Middle frontal gyrus (tissue), 1 donor: Measurements from ENCODE around the gene SRGAP1.
A peak's percentile ranks its signal among the peaks of the same experiment; 100 is the strongest.

Experiments used
- DNase-seq: peaks from one replicate; pipeline ENCODE4 v3.0.0-alpha.2; 2015; ENCODE audit warnings: low spot score; ENCODE audit errors: extremely low spot score

Gene SRGAP1

GRCh38 chr12:64082866-64083268 lies 238.4 kb downstream of the SRGAP1 start:
- no peak for DNase-seq

- DNase-seq: peak; percentile 64
Measured at GRCh38 chr12:64083285-64084210, 239.0 kb downstream of the SRGAP1 start.

- no peak for DNase-seq
Measured at GRCh38 chr12:64085154-64085553, 240.7 kb downstream of the SRGAP1 start.

GRCh38 chr12:64085996-64086395 lies 241.5 kb downstream of the SRGAP1 start:
- DNase-seq: no peak

- DNase-seq: no peak
Measured at GRCh38 chr12:64086946-64087345, 242.4 kb downstream of the SRGAP1 start.

- DNase-seq: no peak
Measured at GRCh38 chr12:64087761-64088160, 243.3 kb downstream of the SRGAP1 start.

GRCh38 chr12:64088431-64089349 lies 244.2 kb downstream of the SRGAP1 start:
- DNase-seq: no peak

- DNase-seq: no peak
Measured at GRCh38 chr12:64090047-64090446, 245.5 kb downstream of the SRGAP1 start.

- DNase-seq: no peak
Measured at GRCh38 chr12:64091186-64091585, 246.7 kb downstream of the SRGAP1 start.

- DNase-seq: no peak
Measured at GRCh38 chr12:64092507-64093196, 248.2 kb downstream of the SRGAP1 start.

- no peak for DNase-seq
Measured at GRCh38 chr12:64093689-64094088, 249.2 kb downstream of the SRGAP1 start.

GRCh38 chr12:64097366-64098105 lies 253.0 kb downstream of the SRGAP1 start:
- DNase-seq: no peak

- DNase-seq: no peak
Measured at GRCh38 chr12:64098709-64099354, 254.3 kb downstream of the SRGAP1 start.

- DNase-seq: no peak
Measured at GRCh38 chr12:64099397-64099796, 254.9 kb downstream of the SRGAP1 start.

GRCh38 chr12:64102339-64102738 lies 257.8 kb downstream of the SRGAP1 start:
- DNase-seq: no peak

GRCh38 chr12:64103825-64104740 lies 259.6 kb downstream of the SRGAP1 start:
- no peak for DNase-seq

GRCh38 chr12:64105026-64105425 lies 260.5 kb downstream of the SRGAP1 start:
- no peak for DNase-seq

- DNase-seq: no peak
Measured at GRCh38 chr12:64107776-64108175, 263.3 kb downstream of the SRGAP1 start.

- no peak for DNase-seq
Measured at GRCh38 chr12:64109706-64110105, 265.2 kb downstream of the SRGAP1 start.
